Loucy (cell line): ENCODE data around the gene MARK3.

Experiments used
- H2AFZ ChIP-seq: fragments of 200-600 bp; sonication (generic); 2 replicates; pipeline ENCODE4 v1.6.0; 2016; ENCODE audit warnings: antibody characterized with exemption, mild to moderate bottlenecking, low read length, moderate library complexity
- H3F3A ChIP-seq: fragments of 200-600 bp; 2 replicates; pipeline ENCODE4 v1.6.0; 2016; ENCODE audit warnings: antibody characterized with exemption, low read depth, mild to moderate bottlenecking
- H3K27me3 ChIP-seq: fragments of 200-600 bp; sonication (generic); 2 replicates; pipeline ENCODE4 v1.6.1; 2014; ENCODE audit warnings: low read length, mild to moderate bottlenecking; ENCODE audit not compliant: insufficient read depth, poor library complexity, severe bottlenecking
- H3K36me3 ChIP-seq: fragments of 200-600 bp; sonication (generic); 2 replicates; pipeline ENCODE4 v1.6.1; 2016; ENCODE audit warnings: low read length; ENCODE audit not compliant: insufficient read depth
- H3K4me1 ChIP-seq: fragments of 200-600 bp; sonication (generic); 2 replicates; pipeline ENCODE4 v1.5.1; 2014; ENCODE audit warnings: low read length, mild to moderate bottlenecking; ENCODE audit not compliant: insufficient read depth, poor library complexity, severe bottlenecking
- H3K4me2 ChIP-seq: fragments of 200-600 bp; sonication (generic); 2 replicates; pipeline ENCODE4 v1.6.0; 2014; ENCODE audit warnings: antibody characterized with exemption, low read length, low read depth, mild to moderate bottlenecking; ENCODE audit not compliant: poor library complexity, severe bottlenecking
- H3K4me3 ChIP-seq: fragments of 200-600 bp; sonication (generic); 2 replicates; pipeline ENCODE4 v1.5.1; 2014; ENCODE audit warnings: low read length, mild to moderate bottlenecking, mixed read lengths; ENCODE audit not compliant: poor library complexity, severe bottlenecking
- H3K79me2 ChIP-seq: fragments of 200-600 bp; sonication (generic); 2 replicates; pipeline ENCODE4 v1.6.1; 2014; ENCODE audit warnings: low read length; ENCODE audit not compliant: insufficient read depth
- H3K9ac ChIP-seq: fragments of 200-600 bp; sonication (generic); 2 replicates; pipeline ENCODE4 v1.6.0; 2014; ENCODE audit warnings: mild to moderate bottlenecking, low read depth, low read length, moderate library complexity; ENCODE audit not compliant: poor library complexity, severe bottlenecking
- H3K9me2 ChIP-seq: fragments of 200-600 bp; sonication (generic); replicated peaks from 2 replicates; pipeline ENCODE4 v1.6.1; 2016; ENCODE audit warnings: low read depth, low read length, mixed read lengths
- H3K9me3 ChIP-seq: fragments of 200-600 bp; sonication (generic); 2 replicates; pipeline ENCODE4 v1.6.1; 2014; ENCODE audit warnings: mild to moderate bottlenecking, antibody characterized with exemption, low read length, low read depth; ENCODE audit not compliant: insufficient read depth
- H4K20me1 ChIP-seq: fragments of 200-600 bp; sonication (generic); 2 replicates; pipeline ENCODE4 v1.6.0; 2014; ENCODE audit warnings: antibody characterized with exemption, low read length, mild to moderate bottlenecking; ENCODE audit not compliant: insufficient read depth, poor library complexity, severe bottlenecking
- EZH2phosphoT487 ChIP-seq: fragments of 200-600 bp; IDR thresholded peaks from 2 replicates; pipeline ENCODE4 v1.6.1; 2018; ENCODE audit warnings: antibody characterized with exemption, mild to moderate bottlenecking, moderate library complexity, borderline replicate concordance
- TF ChIP-seq, protein P1 (sequence below): fragments of 200-600 bp; sonication (generic); conservative IDR thresholded peaks from 2 replicates; pipeline ENCODE4 v1.5.1; 2014; ENCODE audit warnings: mild to moderate bottlenecking, antibody characterized with exemption, low read length

MARK3 gene

DNA sequence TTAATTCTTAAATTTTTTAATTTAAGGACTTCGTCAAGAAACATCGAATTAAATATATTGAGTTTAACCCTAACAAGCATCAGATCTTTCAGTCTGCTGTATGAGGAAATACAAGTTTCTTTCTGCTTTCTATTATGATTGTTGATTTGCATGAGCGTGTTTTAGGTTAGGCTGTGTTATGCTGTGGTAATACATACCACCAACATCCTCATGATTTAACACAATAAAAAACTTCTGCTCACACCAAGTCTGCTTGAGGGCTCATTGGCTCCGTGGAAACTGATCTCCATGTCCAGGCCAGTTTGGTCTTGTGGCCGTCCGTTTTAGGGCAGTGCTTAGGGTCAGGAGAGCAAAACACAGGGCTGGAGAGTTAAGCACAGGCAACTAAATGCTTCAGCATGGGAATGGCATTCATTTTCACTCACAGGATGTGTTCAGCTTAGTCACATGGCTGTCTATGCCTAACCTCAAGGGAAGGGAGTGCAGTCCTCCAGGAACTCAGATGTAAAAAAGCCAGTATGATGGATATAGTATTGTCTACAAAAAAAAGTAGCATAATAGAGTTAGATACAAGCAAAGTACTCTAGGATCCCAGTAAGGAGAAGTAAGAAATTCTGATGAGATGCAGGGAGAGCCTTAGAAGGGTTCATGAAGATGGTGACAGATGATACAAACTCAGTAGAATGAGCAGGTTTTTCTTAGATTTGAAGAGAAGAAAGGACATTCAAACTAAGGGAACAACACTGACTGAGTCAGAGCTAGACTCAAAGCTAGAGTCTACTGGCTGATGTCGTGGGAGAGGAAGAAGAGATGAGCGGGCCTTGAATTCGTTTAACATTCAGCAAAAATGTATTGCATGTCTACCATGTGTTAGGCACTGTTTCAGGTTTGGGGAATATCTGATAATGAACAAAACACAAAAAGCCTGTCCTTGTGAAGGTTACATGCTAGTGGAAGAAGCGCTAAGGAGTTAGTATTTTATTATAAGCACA lies 16.3 kb downstream of the MARK3 start:
- no peaks in the 10 kb centered on the region for H3K9me2 ChIP-seq
- no peaks in the 10 kb centered on the region for H3K27me3 ChIP-seq
- no peak overlapping the region for H3K4me3 ChIP-seq
- H3K4me2 ChIP-seq: peak overlapping the region; percentile 47
- H3F3A ChIP-seq: no peaks in the 10 kb centered on the region
- peaks cover 4% of the 10 kb centered on the region; the same call in 1 of the 2 replicates for H3K36me3 ChIP-seq
- H3K79me2 ChIP-seq: peaks cover 89% of the 10 kb centered on the region
- no peak overlapping the region for H2AFZ ChIP-seq
- peaks cover 74% of the 10 kb centered on the region for H4K20me1 ChIP-seq
- no peak overlapping the region for H3K9ac ChIP-seq
- TF ChIP-seq, protein P1, sequence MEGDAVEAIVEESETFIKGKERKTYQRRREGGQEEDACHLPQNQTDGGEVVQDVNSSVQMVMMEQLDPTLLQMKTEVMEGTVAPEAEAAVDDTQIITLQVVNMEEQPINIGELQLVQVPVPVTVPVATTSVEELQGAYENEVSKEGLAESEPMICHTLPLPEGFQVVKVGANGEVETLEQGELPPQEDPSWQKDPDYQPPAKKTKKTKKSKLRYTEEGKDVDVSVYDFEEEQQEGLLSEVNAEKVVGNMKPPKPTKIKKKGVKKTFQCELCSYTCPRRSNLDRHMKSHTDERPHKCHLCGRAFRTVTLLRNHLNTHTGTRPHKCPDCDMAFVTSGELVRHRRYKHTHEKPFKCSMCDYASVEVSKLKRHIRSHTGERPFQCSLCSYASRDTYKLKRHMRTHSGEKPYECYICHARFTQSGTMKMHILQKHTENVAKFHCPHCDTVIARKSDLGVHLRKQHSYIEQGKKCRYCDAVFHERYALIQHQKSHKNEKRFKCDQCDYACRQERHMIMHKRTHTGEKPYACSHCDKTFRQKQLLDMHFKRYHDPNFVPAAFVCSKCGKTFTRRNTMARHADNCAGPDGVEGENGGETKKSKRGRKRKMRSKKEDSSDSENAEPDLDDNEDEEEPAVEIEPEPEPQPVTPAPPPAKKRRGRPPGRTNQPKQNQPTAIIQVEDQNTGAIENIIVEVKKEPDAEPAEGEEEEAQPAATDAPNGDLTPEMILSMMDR: no peak
- TF ChIP-seq EZH2phosphoT487: no peak
- no peaks in the 10 kb centered on the region for H3K9me3 ChIP-seq
- peaks cover 36% of the 10 kb centered on the region for H3K4me1 ChIP-seq

DNA sequence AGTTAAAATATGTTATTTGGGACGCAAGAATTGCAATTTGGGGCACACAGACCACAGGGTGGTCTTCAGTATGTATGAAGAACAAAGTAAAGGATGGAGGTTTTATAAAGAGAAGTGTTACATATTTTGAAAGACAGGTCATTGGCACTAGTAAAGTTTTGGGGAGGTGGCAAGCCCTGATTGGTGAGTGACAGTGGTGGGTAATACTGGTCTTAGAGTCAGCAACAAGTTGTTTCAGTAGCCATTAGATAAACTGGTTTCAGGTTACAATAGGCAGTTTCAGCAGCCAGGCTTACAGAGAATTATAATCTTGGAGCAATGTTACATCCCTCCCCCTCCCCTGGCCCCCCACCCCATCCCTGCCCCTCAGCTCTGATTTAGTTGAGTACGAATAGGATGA lies 17.5 kb downstream of the MARK3 start:
- no peaks in the 10 kb centered on the region for H3K9me2 ChIP-seq
- no peak overlapping the region for H3K4me2 ChIP-seq
- peaks cover 78% of the 10 kb centered on the region for H3K79me2 ChIP-seq
- H3K4me1 ChIP-seq: peaks cover 35% of the 10 kb centered on the region
- no peak overlapping the region for H3K9ac ChIP-seq
- H2AFZ ChIP-seq: no peak overlapping the region
- H3F3A ChIP-seq: no peaks in the 10 kb centered on the region
- H3K27me3 ChIP-seq: no peaks in the 10 kb centered on the region
- no peaks in the 10 kb centered on the region for H3K9me3 ChIP-seq
- TF ChIP-seq, protein P1: no peak
- TF ChIP-seq EZH2phosphoT487: no peak
- H3K4me3 ChIP-seq: no peak overlapping the region
- peaks cover 64% of the 10 kb centered on the region for H4K20me1 ChIP-seq
- H3K36me3 ChIP-seq: peaks cover 12% of the 10 kb centered on the region; the same call in 1 of the 2 replicates

DNA sequence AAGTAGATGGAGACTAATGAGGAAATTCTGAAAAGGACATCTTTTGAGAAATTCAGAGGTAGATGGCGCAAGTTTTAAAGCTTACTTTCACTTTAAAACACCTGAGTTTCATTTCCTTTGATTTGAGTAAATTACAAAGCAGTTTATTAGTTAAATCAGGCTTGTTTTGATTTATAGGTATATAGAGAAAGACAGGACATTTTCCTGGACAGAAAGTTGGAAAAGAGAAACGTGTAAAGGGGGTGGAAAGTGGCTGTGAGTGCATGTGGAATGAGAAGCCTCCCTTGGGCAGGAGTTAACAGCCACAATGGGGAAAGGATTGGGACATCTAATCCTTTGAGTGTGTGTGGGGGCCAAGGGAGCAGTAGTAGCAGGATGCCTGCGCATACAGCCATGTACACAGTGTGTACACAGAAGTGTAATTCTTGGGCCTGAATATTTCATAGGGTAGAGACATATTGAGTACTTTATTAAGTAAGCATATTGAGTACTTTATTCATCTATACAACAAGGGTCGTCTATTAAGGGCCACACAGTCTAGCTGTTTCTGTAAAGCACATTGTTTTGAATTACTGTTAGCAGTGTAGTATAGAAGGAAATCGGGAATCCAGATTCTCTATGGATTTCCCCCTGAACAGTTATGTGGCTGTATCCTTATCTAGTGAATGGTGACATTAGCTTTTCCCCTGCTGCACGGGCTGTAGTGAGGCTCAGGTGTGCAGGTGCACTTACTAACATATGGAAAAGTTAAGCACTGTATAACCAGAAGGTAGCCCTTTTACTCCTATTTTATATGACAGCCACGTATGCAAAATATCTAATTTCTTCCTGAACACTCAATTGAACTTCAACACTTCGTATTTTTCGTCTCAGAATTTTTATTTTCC lies 19.1 kb downstream of the MARK3 start:
- H3K4me2 ChIP-seq: peak overlapping the region; percentile 7
- no peak overlapping the region for H3K4me3 ChIP-seq
- TF ChIP-seq EZH2phosphoT487: no peak
- TF ChIP-seq, protein P1: no peak
- H3K9me3 ChIP-seq: no peaks in the 10 kb centered on the region
- no peaks in the 10 kb centered on the region for H3F3A ChIP-seq
- peaks cover 77% of the 10 kb centered on the region for H3K79me2 ChIP-seq
- H3K9me2 ChIP-seq: no peaks in the 10 kb centered on the region
- no peaks in the 10 kb centered on the region for H3K27me3 ChIP-seq
- no peak overlapping the region for H3K9ac ChIP-seq
- peaks cover 58% of the 10 kb centered on the region for H4K20me1 ChIP-seq
- peaks cover 27% of the 10 kb centered on the region; the same call in 1 of the 2 replicates for H3K36me3 ChIP-seq
- H3K4me1 ChIP-seq: peaks cover 22% of the 10 kb centered on the region
- no peak overlapping the region for H2AFZ ChIP-seq
